PC-3 (cell line): ENCODE data around the gene ARF1.

Source experiments
- CTCF ChIP-seq: fragments of 300-600 bp; sonication (generic); conservative IDR thresholded peaks from 2 replicates; pipeline ENCODE4 v1.5.1; 2017; ENCODE audit warnings: antibody characterized with exemption, low read depth, mild to moderate bottlenecking, low read length
- EZH2 ChIP-seq: fragments of 300-600 bp; sonication (generic); IDR thresholded peaks from one replicate; pipeline ENCODE4 v1.6.1; 2017; ENCODE audit warnings: antibody characterized with exemption, mild to moderate bottlenecking, low read length; ENCODE audit not compliant: unreplicated experiment

DNA sequence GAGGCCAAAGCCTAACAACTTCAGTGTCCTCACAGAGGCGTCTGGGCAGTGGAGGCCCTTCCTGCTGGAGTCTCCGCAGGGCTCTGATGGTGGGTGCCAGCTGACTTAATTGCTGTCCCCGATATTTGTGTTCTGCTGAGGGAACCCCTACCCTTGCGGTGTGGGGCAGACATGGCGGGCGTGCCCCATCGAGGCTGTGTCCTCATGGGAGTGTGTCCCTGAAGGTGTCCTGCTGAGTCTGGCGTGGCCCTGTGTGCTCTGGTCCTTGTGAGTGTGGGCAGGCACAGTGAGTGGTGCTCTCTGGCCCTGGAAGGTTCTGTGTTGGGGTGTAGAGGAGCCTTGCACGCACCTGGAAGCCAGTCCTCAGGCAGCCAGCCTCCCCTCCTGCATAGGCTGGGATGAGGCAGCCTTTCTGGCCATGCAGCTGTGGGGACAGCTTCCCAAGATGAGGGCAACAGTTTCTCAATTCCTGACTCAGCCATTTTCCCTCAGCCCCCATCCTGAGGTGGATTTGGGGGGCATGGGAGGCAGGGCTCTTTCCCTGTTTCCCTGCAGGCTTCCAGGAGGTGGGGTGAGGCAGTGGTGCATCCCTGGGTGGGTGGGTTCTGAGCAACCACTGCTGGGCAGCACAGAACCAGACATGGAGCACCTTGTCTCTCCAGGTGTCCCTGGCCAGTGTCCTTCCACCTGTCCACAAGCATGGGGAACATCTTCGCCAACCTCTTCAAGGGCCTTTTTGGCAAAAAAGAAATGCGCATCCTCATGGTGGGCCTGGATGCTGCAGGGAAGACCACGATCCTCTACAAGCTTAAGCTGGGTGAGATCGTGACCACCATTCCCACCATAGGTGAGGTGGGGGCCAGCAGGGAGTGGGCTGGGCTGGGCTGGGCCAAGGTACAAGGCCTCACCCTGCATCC lies 14.2 kb downstream of the ARF1 start:
- TF ChIP-seq CTCF = no peak
- no peak for TF ChIP-seq EZH2
